ENCODE data around the gene ZBTB32. TPM values are rescaled to one million over a fixed set of nuclear protein-coding genes. Genes with fewer than 3 reads are reported as not detected.

Gene ZBTB32
- total RNA-seq, 1 donor from 2014 or later, result not detected

- no peak overlapping the region for H3K27ac Mint-ChIP-seq
- H3K4me1 Mint-ChIP-seq, result no peaks in the 10 kb centered on the region
- TF ChIP-seq, protein P1, sequence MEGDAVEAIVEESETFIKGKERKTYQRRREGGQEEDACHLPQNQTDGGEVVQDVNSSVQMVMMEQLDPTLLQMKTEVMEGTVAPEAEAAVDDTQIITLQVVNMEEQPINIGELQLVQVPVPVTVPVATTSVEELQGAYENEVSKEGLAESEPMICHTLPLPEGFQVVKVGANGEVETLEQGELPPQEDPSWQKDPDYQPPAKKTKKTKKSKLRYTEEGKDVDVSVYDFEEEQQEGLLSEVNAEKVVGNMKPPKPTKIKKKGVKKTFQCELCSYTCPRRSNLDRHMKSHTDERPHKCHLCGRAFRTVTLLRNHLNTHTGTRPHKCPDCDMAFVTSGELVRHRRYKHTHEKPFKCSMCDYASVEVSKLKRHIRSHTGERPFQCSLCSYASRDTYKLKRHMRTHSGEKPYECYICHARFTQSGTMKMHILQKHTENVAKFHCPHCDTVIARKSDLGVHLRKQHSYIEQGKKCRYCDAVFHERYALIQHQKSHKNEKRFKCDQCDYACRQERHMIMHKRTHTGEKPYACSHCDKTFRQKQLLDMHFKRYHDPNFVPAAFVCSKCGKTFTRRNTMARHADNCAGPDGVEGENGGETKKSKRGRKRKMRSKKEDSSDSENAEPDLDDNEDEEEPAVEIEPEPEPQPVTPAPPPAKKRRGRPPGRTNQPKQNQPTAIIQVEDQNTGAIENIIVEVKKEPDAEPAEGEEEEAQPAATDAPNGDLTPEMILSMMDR (IDR thresholded peaks at IDR 0.05), result peak; percentile 9
- TF ChIP-seq EZH2phosphoT487 (IDR thresholded peaks at IDR 0.05), result no peak
- no peak for TF ChIP-seq EZH2 (IDR thresholded peaks at IDR 0.05)
- H3K27me3 Mint-ChIP-seq (ENCODE audit: insufficient read depth, low read depth), result peaks cover under 1% of the 10 kb centered on the region
- Histone ChIP-seq H3K27ac (no peak overlapping the region), H3K4me3 (no peak overlapping the region), H3K27me3 (no peaks in the 10 kb centered on the region), H3K4me2 (no peak overlapping the region), H3K9me3 (ENCODE audit: low read depth) (no peaks in the 10 kb centered on the region), H3K4me1 (no peaks in the 10 kb centered on the region), H3K36me3 (peaks cover 2% of the 10 kb centered on the region), H3F3A (ENCODE audit: low read depth) (no peaks in the 10 kb centered on the region), H3K79me2 (ENCODE audit: low read depth) (no peaks in the 10 kb centered on the region), H2AFZ (replicated peaks) (no peak overlapping the region), H3K9ac (no peak overlapping the region), H4K20me1 (ENCODE audit: low read depth) (peaks cover 3% of the 10 kb centered on the region)
- peaks cover 29% of the 10 kb centered on the region for H3K36me3 Mint-ChIP-seq
- no peak overlapping the region for H3K4me3 Mint-ChIP-seq
- DNase-seq (ENCODE audit: low spot score), result no peak
- H3K9me3 Mint-ChIP-seq, result no peaks in the 10 kb centered on the region
Observed at GRCh38 chr19:35657904-35658700, 46.3 kb upstream of the ZBTB32 start.

DNA sequence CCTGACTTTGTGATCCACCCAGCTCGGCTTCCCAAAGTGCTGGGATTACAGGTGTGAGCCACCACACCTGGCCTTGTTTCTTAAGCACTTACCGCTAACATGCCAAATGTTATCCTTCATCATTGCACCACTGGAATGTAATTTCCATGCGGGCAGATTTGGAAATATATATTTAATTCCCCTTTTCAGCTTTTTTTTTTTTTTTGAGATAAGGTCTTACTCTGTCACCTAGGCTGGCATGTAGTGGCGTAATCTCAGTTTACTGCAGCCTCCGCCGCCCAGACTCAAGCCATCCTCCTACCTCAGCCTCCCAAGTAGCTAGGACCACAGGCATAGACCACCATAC is 42.4 kb upstream of the ZBTB32 start:
- Histone ChIP-seq H3K9me3 (ENCODE audit: low read depth) (no peaks in the 10 kb centered on the region), H3K4me2 (no peak overlapping the region), H3K36me3 (no peaks in the 10 kb centered on the region), H3K79me2 (ENCODE audit: low read depth) (no peaks in the 10 kb centered on the region), H3F3A (ENCODE audit: low read depth) (no peaks in the 10 kb centered on the region), H3K4me3 (no peak overlapping the region), H4K20me1 (ENCODE audit: low read depth) (no peaks in the 10 kb centered on the region), H2AFZ (replicated peaks) (no peak overlapping the region), H3K9ac (no peak overlapping the region), H3K27me3 (no peaks in the 10 kb centered on the region), H3K27ac (no peak overlapping the region), H3K4me1 (no peaks in the 10 kb centered on the region)
- TF ChIP-seq, protein P1 (IDR thresholded peaks at IDR 0.05), result no peak
- TF ChIP-seq EZH2 (IDR thresholded peaks at IDR 0.05) (no peak), EZH2phosphoT487 (IDR thresholded peaks at IDR 0.05) (no peak)
- Mint-ChIP-seq H3K4me1 (no peaks in the 10 kb centered on the region), H3K4me3 (no peak overlapping the region), H3K27ac (no peak overlapping the region), H3K27me3 (ENCODE audit: insufficient read depth, low read depth) (peaks cover 2% of the 10 kb centered on the region), H3K9me3 (no peaks in the 10 kb centered on the region), H3K36me3 (peaks cover 21% of the 10 kb centered on the region)
- DNase-seq (ENCODE audit: low spot score), result no peak

- no peak for DNase-seq (ENCODE audit: low spot score)
- H4K20me1 ChIP-seq (ENCODE audit: low read depth), result no peaks in the 10 kb centered on the region
- Mint-ChIP-seq H3K27me3 (ENCODE audit: insufficient read depth, low read depth) (peaks cover 2% of the 10 kb centered on the region), H3K36me3 (peaks cover 13% of the 10 kb centered on the region), H3K4me3 (no peak overlapping the region), H3K9me3 (no peaks in the 10 kb centered on the region), H3K4me1 (no peaks in the 10 kb centered on the region), H3K27ac (no peak overlapping the region)
- H3F3A ChIP-seq (ENCODE audit: low read depth), result no peaks in the 10 kb centered on the region
- no peaks in the 10 kb centered on the region for H3K36me3 ChIP-seq
- TF ChIP-seq EZH2phosphoT487 (IDR thresholded peaks at IDR 0.05), result no peak
- TF ChIP-seq EZH2 (IDR thresholded peaks at IDR 0.05), result no peak
- TF ChIP-seq, protein P1 (IDR thresholded peaks at IDR 0.05), result no peak
- H2AFZ ChIP-seq (replicated peaks), result no peak overlapping the region
- H3K4me1 ChIP-seq, result no peaks in the 10 kb centered on the region
- H3K79me2 ChIP-seq (ENCODE audit: low read depth), result no peaks in the 10 kb centered on the region
- no peaks in the 10 kb centered on the region for H3K9me3 ChIP-seq (ENCODE audit: low read depth)
- H3K27me3 ChIP-seq, result peaks cover 3% of the 10 kb centered on the region
- H3K4me3 ChIP-seq, result no peak overlapping the region
- H3K9ac ChIP-seq, result no peak overlapping the region
- no peak overlapping the region for H3K4me2 ChIP-seq
- H3K27ac ChIP-seq, result no peak overlapping the region
Observed at GRCh38 chr19:35663981-35664380, 40.4 kb upstream of the ZBTB32 start.
